Endodermal cell (in vitro differentiated cells): ENCODE data around the gene GRK4. TPM values are rescaled to one million over a fixed set of nuclear protein-coding genes. Genes with fewer than 3 reads are reported as not detected.

Experiments
- DNase-seq: peaks from one replicate; pipeline ENCODE4 v3.0.0-alpha.2; 2017
- H3K27ac ChIP-seq: 2 replicates; pipeline ENCODE4 v1.5.1; 2013; ENCODE audit warnings: mild to moderate bottlenecking, low read depth, low read length, moderate library complexity
- H3K27me3 ChIP-seq: 2 replicates; pipeline ENCODE4 v1.6.1; 2013; ENCODE audit warnings: mild to moderate bottlenecking, low read length, moderate library complexity; ENCODE audit not compliant: insufficient read depth, control insufficient read depth, poor library complexity, severe bottlenecking
- H3K36me3 ChIP-seq: 2 replicates; pipeline ENCODE4 v1.7.0; 2013; ENCODE audit warnings: mild to moderate bottlenecking, low read length, moderate library complexity; ENCODE audit not compliant: control insufficient read depth, insufficient read depth
- H3K4me1 ChIP-seq: one replicate; pipeline ENCODE4 v1.7.0; 2013; ENCODE audit warnings: low read length; ENCODE audit not compliant: control insufficient read depth, insufficient read depth
- H3K4me3 ChIP-seq: 2 replicates; pipeline ENCODE4 v1.5.1; 2013; ENCODE audit warnings: mild to moderate bottlenecking, low read length, moderate library complexity
- H3K9ac ChIP-seq: 2 replicates; pipeline ENCODE4 v1.6.1; 2013; ENCODE audit warnings: mild to moderate bottlenecking, low read length, moderate library complexity; ENCODE audit not compliant: poor library complexity, severe bottlenecking; ENCODE audit errors: extremely low read depth
- H3K9me3 ChIP-seq: 2 replicates; pipeline ENCODE4 v1.6.1; 2013; ENCODE audit warnings: mild to moderate bottlenecking, low read length, moderate library complexity; ENCODE audit not compliant: control insufficient read depth
- H3K27ac Mint-ChIP-seq: 2 replicates; pipeline ENCODE4 v1.8.0; 2020; ENCODE audit warnings: mixed read lengths
- H3K27me3 Mint-ChIP-seq: 2 replicates; pipeline ENCODE4 v1.8.0; 2021; ENCODE audit warnings: mild to moderate bottlenecking, mixed read lengths; ENCODE audit not compliant: insufficient read depth
- H3K36me3 Mint-ChIP-seq: 2 replicates; pipeline ENCODE4 v1.8.0; 2020; ENCODE audit warnings: low read depth, mixed read lengths
- H3K4me1 Mint-ChIP-seq: 2 replicates; pipeline ENCODE4 v1.8.0; 2020; ENCODE audit warnings: mixed read lengths
- H3K4me3 Mint-ChIP-seq: 2 replicates; pipeline ENCODE4 v1.8.0; 2020; ENCODE audit warnings: mild to moderate bottlenecking, moderate library complexity, mixed read lengths
- H3K9me3 Mint-ChIP-seq: 2 replicates; pipeline ENCODE4 v1.8.0; 2020; ENCODE audit warnings: mild to moderate bottlenecking, mixed read lengths
- CTCF ChIP-seq: fragments of 200-600 bp; sonication (generic); conservative IDR thresholded peaks from 2 replicates; pipeline ENCODE4 v1.5.0; 2021; ENCODE audit warnings: antibody characterized with exemption, mild to moderate bottlenecking
- WGBS, 2 experiments: methylation state at CpG; one replicate each; pipeline versions ENCODE4 v1.1.5 to v1.1.7; 2013; ENCODE audit warnings: missing lambda C conversion rate in 2 of 2, mixed read lengths in 1 of 2; ENCODE audit not compliant: insufficient coverage in 1 of 2, insufficient read length in 1 of 2; 5-methylcytosine and 5-hydroxymethylcytosine counted together
- total RNA-seq, 2 donors: library from RNA; stranded (reverse); fragmentation: NEBNext Ultra II Directional in 1 of 2; extraction: Animal tissue kit (Norgen Biotek cat#: 25700) in 1 of 2; gene quantifications; 2 replicates in 1 of 2; 3 replicates in 1 of 2; pipeline ENCODE4 v1.2.1, GENCODE V29; 2021

The GRK4 gene
- total RNA-seq, 2 donors from 2014 or later: 2.8 to 4.2 TPM

GRCh38 chr4:3010998-3011397 lies 47.6 kb downstream of the GRK4 start:
- H3K4me1 Mint-ChIP-seq: peaks cover 13% of the 10 kb centered on the region
- Histone ChIP-seq H3K27me3 (no peaks in the 10 kb centered on the region), H3K27ac (no peak overlapping the region), H3K9ac (no peak overlapping the region), H3K36me3 (no peaks in the 10 kb centered on the region), H3K9me3 (no peaks in the 10 kb centered on the region), H3K4me1 (peaks cover 8% of the 10 kb centered on the region), H3K4me3 (no peak overlapping the region)
- WGBS, 2 experiments: 97% methylated on average over 5 of the region's 5 CpGs; no CpG with 5 or more reads in 1 of the 2 experiments
- H3K27me3 Mint-ChIP-seq: no peaks in the 10 kb centered on the region
- H3K36me3 Mint-ChIP-seq: no peaks in the 10 kb centered on the region
- no peak for DNase-seq
- H3K27ac Mint-ChIP-seq: no peak overlapping the region
- no peaks in the 10 kb centered on the region for H3K9me3 Mint-ChIP-seq
- H3K4me3 Mint-ChIP-seq: no peak overlapping the region
- no peak for TF ChIP-seq CTCF

DNA sequence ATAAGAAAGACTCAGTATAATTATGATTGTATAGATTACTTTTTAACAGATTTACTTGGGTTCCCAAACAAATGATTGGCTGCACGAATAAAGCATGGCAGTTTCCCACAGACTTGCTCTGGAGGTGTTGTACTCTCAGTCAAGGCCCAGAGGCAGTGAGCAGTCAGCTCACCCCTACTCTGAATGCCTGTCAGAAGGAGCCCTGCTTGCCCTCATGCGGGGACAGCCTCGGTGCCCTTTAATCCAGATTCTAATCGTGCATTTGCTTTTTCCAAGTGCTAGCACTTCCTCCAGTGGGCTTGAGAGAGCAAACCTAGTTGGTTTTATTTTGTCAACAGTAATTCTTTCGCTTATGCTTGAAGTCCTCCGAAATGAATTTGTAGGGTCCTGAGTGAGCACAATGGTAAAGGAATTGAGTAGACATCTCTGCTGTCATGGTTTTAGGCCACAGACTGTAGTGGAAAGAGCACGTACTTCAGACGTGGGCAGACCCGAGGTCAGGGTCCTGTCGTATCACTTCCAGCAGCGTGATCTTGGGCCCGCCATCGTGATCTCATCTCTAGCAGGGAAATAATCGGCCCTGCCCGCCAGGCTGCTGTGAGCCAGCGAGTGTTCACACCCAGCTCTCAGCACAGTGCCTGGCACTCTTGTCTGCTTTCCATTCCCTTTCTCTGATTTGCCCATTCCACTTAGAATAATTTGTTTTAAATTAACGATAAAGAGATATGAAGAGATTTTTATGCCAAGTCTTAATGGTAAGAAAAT lies 48.3 kb downstream of the GRK4 start:
- peaks cover 13% of the 10 kb centered on the region for H3K4me1 Mint-ChIP-seq
- no peaks in the 10 kb centered on the region for H3K9me3 Mint-ChIP-seq
- Histone ChIP-seq H3K9ac (no peak overlapping the region), H3K27me3 (no peaks in the 10 kb centered on the region), H3K9me3 (no peaks in the 10 kb centered on the region), H3K4me1 (peaks cover 8% of the 10 kb centered on the region), H3K27ac (no peak overlapping the region), H3K4me3 (no peak overlapping the region), H3K36me3 (no peaks in the 10 kb centered on the region)
- no peak for TF ChIP-seq CTCF
- no peak for DNase-seq
- no peak overlapping the region for H3K4me3 Mint-ChIP-seq
- no peaks in the 10 kb centered on the region for H3K36me3 Mint-ChIP-seq
- H3K27me3 Mint-ChIP-seq: no peaks in the 10 kb centered on the region
- H3K27ac Mint-ChIP-seq: no peak overlapping the region
- 94% methylated on average over 15 to 17 of the region's 17 CpGs for WGBS, 2 experiments

GRCh38 chr4:3013323-3013722 lies 50.0 kb downstream of the GRK4 start:
- Mint-ChIP-seq H3K4me1 (peaks cover 13% of the 10 kb centered on the region), H3K4me3 (no peak overlapping the region), H3K27ac (peak overlapping the region; percentile 9), H3K9me3 (no peaks in the 10 kb centered on the region), H3K36me3 (no peaks in the 10 kb centered on the region), H3K27me3 (no peaks in the 10 kb centered on the region)
- Histone ChIP-seq H3K4me3 (no peak overlapping the region), H3K36me3 (no peaks in the 10 kb centered on the region), H3K9me3 (no peaks in the 10 kb centered on the region), H3K27me3 (no peaks in the 10 kb centered on the region), H3K27ac (no peak overlapping the region), H3K9ac (no peak overlapping the region), H3K4me1 (peaks cover 8% of the 10 kb centered on the region)
- TF ChIP-seq CTCF: no peak
- no peak for DNase-seq
- 91 to 98% methylated on average over 6 to 7 of the region's 7 CpGs for WGBS, 2 experiments
